ENCODE results near the gene A3GALT2.

A3GALT2 gene

DNA sequence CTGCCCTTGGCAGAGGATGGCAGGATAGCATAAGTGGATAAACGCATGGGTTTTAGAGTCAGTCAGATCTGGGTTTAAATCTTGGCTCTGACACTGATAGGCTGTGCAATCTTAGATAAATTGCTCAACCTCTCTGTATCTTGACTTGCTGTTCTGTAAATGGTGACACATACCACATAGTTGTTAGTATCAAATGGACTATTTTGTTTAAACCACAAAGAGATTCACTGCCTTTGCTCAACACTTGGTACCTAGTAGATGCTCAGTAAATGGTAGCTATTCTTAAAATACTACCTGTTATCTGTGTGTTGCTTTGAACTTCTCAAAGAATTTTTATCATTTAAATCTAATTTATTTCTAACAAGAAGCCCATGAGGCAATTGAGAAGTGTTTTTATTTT lies 39.5 kb upstream of the A3GALT2 start:
- no peak for TF ChIP-seq EZH2phosphoT487 (IDR thresholded peaks at IDR 0.05; ENCODE audit: borderline replicate concordance)
- TF ChIP-seq, protein P1, sequence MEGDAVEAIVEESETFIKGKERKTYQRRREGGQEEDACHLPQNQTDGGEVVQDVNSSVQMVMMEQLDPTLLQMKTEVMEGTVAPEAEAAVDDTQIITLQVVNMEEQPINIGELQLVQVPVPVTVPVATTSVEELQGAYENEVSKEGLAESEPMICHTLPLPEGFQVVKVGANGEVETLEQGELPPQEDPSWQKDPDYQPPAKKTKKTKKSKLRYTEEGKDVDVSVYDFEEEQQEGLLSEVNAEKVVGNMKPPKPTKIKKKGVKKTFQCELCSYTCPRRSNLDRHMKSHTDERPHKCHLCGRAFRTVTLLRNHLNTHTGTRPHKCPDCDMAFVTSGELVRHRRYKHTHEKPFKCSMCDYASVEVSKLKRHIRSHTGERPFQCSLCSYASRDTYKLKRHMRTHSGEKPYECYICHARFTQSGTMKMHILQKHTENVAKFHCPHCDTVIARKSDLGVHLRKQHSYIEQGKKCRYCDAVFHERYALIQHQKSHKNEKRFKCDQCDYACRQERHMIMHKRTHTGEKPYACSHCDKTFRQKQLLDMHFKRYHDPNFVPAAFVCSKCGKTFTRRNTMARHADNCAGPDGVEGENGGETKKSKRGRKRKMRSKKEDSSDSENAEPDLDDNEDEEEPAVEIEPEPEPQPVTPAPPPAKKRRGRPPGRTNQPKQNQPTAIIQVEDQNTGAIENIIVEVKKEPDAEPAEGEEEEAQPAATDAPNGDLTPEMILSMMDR (conservative IDR thresholded peaks at IDR 0.05; ENCODE audit: low read length) = no peak
- Histone ChIP-seq H3K4me1 (ENCODE audit: insufficient read depth, low read length, poor library complexity, severe bottlenecking) (peaks cover 24% of the 10 kb centered on the region), H3K27me3 (ENCODE audit: insufficient read depth, low read length, poor library complexity, severe bottlenecking) (no peaks in the 10 kb centered on the region), H3K4me3 (ENCODE audit: low read length, poor library complexity, severe bottlenecking) (no peak overlapping the region), H2AFZ (ENCODE audit: low read length) (no peak overlapping the region), H3F3A (ENCODE audit: low read depth) (peaks cover 7% of the 10 kb centered on the region; the same call in 1 of the 2 replicates), H3K9me3 (ENCODE audit: insufficient read depth, low read depth, low read length) (no peaks in the 10 kb centered on the region), H3K9ac (ENCODE audit: low read depth, low read length, poor library complexity, severe bottlenecking) (no peak overlapping the region), H4K20me1 (ENCODE audit: insufficient read depth, low read length, poor library complexity, severe bottlenecking) (no peaks in the 10 kb centered on the region), H3K9me2 (replicated peaks; ENCODE audit: low read depth, low read length) (no peaks in the 10 kb centered on the region), H3K4me2 (ENCODE audit: low read depth, low read length, poor library complexity, severe bottlenecking) (no peak overlapping the region), H3K79me2 (ENCODE audit: insufficient read depth, low read length) (no peaks in the 10 kb centered on the region), H3K36me3 (ENCODE audit: insufficient read depth, low read length) (no peaks in the 10 kb centered on the region)

DNA sequence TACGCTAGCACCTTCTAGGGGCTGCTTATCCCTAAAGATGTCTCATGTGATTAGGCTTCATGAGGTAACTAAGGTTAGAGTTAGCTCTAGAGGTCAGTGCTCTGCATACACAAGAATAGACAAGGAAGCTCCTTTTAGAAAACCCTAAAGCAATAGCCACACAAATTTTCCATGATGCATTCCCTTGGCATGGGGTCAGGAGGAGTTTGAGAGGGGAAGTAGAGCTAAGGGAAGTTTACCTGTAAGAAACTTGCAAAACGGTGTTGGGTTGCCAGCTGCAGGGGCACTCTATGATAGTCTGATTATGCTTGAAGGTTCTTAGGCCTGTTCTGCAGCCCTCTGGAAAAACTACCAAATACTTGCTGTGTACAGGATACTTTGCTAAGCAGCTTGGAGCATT lies 39.0 kb upstream of the A3GALT2 start:
- no peak overlapping the region for H3K4me2 ChIP-seq (ENCODE audit: low read depth, low read length, poor library complexity, severe bottlenecking)
- H3K9ac ChIP-seq (ENCODE audit: low read depth, low read length, poor library complexity, severe bottlenecking) = no peak overlapping the region
- no peak overlapping the region for H2AFZ ChIP-seq (ENCODE audit: low read length)
- no peaks in the 10 kb centered on the region for H4K20me1 ChIP-seq (ENCODE audit: insufficient read depth, low read length, poor library complexity, severe bottlenecking)
- TF ChIP-seq, protein P1 (conservative IDR thresholded peaks at IDR 0.05; ENCODE audit: low read length) = no peak
- no peak for TF ChIP-seq EZH2phosphoT487 (IDR thresholded peaks at IDR 0.05; ENCODE audit: borderline replicate concordance)
- no peaks in the 10 kb centered on the region for H3K9me3 ChIP-seq (ENCODE audit: insufficient read depth, low read depth, low read length)
- H3K4me1 ChIP-seq (ENCODE audit: insufficient read depth, low read length, poor library complexity, severe bottlenecking) = peaks cover 24% of the 10 kb centered on the region
- H3K27me3 ChIP-seq (ENCODE audit: insufficient read depth, low read length, poor library complexity, severe bottlenecking) = no peaks in the 10 kb centered on the region
- no peaks in the 10 kb centered on the region for H3K9me2 ChIP-seq (replicated peaks; ENCODE audit: low read depth, low read length)
- H3F3A ChIP-seq (ENCODE audit: low read depth) = peaks cover 7% of the 10 kb centered on the region; the same call in 1 of the 2 replicates
- no peak overlapping the region for H3K4me3 ChIP-seq (ENCODE audit: low read length, poor library complexity, severe bottlenecking)
- no peaks in the 10 kb centered on the region for H3K79me2 ChIP-seq (ENCODE audit: insufficient read depth, low read length)
- no peaks in the 10 kb centered on the region for H3K36me3 ChIP-seq (ENCODE audit: insufficient read depth, low read length)

DNA sequence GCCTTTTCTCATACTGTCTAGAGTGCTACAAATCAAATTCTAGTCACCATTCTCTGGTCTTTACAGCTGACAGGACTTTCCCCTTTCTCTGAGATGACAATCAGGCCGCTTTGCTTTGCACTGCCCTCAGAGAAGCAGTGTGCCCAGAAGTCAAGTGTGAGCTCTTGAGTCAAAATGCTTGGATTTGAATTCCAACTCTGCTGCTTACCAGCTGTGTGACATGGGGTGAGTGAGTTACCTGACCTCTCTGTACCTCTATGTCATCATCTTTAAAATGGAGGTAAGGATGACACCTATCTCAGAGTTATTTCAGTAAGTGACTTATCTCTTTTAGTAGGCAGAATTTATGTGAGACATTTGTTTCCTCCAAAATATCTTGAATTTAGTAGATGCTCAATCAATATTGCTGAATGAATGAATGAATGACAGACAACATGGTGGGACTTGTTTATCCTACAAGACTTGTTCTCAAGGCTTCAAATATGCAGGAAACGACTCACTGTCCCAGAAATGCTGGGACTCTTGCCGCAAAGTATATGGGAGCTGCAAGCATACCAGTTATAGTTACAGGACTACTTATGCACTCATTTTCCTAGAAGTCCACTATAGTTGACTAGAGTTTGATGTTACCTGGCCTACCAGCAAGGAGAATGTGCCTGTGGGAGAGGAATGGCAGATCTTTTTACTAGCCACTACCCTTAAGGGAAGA lies 38.1 kb upstream of the A3GALT2 start:
- no peak overlapping the region for H3K4me3 ChIP-seq (ENCODE audit: low read length, poor library complexity, severe bottlenecking)

More for the DNA sequence above, 38.1 kb upstream of the A3GALT2 start:
- peaks cover 7% of the 10 kb centered on the region; the same call in 1 of the 2 replicates for H3F3A ChIP-seq (ENCODE audit: low read depth)
- TF ChIP-seq, protein P1 (conservative IDR thresholded peaks at IDR 0.05; ENCODE audit: low read length) = no peak
- TF ChIP-seq EZH2phosphoT487 (IDR thresholded peaks at IDR 0.05; ENCODE audit: borderline replicate concordance) = no peak
- peaks cover 24% of the 10 kb centered on the region for H3K4me1 ChIP-seq (ENCODE audit: insufficient read depth, low read length, poor library complexity, severe bottlenecking)
- no peaks in the 10 kb centered on the region for H3K36me3 ChIP-seq (ENCODE audit: insufficient read depth, low read length)
- no peak overlapping the region for H3K9ac ChIP-seq (ENCODE audit: low read depth, low read length, poor library complexity, severe bottlenecking)
- H3K79me2 ChIP-seq (ENCODE audit: insufficient read depth, low read length) = no peaks in the 10 kb centered on the region
- no peaks in the 10 kb centered on the region for H3K9me3 ChIP-seq (ENCODE audit: insufficient read depth, low read depth, low read length)
- H3K4me2 ChIP-seq (ENCODE audit: low read depth, low read length, poor library complexity, severe bottlenecking) = no peak overlapping the region
- no peaks in the 10 kb centered on the region for H3K27me3 ChIP-seq (ENCODE audit: insufficient read depth, low read length, poor library complexity, severe bottlenecking)
- no peaks in the 10 kb centered on the region for H3K9me2 ChIP-seq (replicated peaks; ENCODE audit: low read depth, low read length)
- no peak overlapping the region for H2AFZ ChIP-seq (ENCODE audit: low read length)
- no peaks in the 10 kb centered on the region for H4K20me1 ChIP-seq (ENCODE audit: insufficient read depth, low read length, poor library complexity, severe bottlenecking)
